NCI-H1105 treated with DMSO at 0.1 percent for 48 hours (cell line): Measurements from ENCODE around the gene IFI35.
"Not testable (repeated sequence)": the region's sequence is repeated elsewhere in the genome, so short reads cannot be mapped to it uniquely, and the experiment has no call there.

Source experiments
- DNase-seq: peaks from one replicate; lab custom pipeline; 2025; lab: John Stamatoyannopoulos, UW

IFI35 gene

GRCh38 chr17:42997984-42998938 is 8.3 kb upstream of the IFI35 start, which contains the start of gene RPL27:
Gene RPL27, plus strand, starts transcription at chr17:42998419. Its CDS starts 332 bp downstream, at chr17:42998751.
- peak; percentile 98 for DNase-seq

GRCh38 chr17:42999003-42999525 is 7.5 kb upstream of the IFI35 start:
- DNase-seq, result no peak

GRCh38 chr17:43000894-43001293 is 5.7 kb upstream of the IFI35 start:
- not testable (repeated sequence) for DNase-seq

GRCh38 chr17:43003542-43004172 is 2.9 kb upstream of the IFI35 start:
- DNase-seq, result no peak

GRCh38 chr17:43010667-43011308 is 4.2 kb downstream of the IFI35 start:
- no peak for DNase-seq

- no peak for DNase-seq
Measured at GRCh38 chr17:43011728-43012472, 5.3 kb downstream of the IFI35 start.

- DNase-seq, result no peak
Measured at GRCh38 chr17:43013296-43013695, 6.7 kb downstream of the IFI35 start.

GRCh38 chr17:43014020-43014648 is 7.5 kb downstream of the IFI35 start:
- no peak for DNase-seq

- DNase-seq, result no peak
Measured at GRCh38 chr17:43014649-43015542, 8.3 kb downstream of the IFI35 start.

- no peak for DNase-seq
Measured at GRCh38 chr17:43015579-43015978, 9.0 kb downstream of the IFI35 start.

- DNase-seq, result no peak
Measured at GRCh38 chr17:43016216-43016615, 9.6 kb downstream of the IFI35 start.

GRCh38 chr17:43018008-43018853 is 11.6 kb downstream of the IFI35 start:
- DNase-seq, result peak; percentile 40

GRCh38 chr17:43018932-43019331 is 12.3 kb downstream of the IFI35 start:
- no peak for DNase-seq

- no peak for DNase-seq
Measured at GRCh38 chr17:43019418-43019817, 12.8 kb downstream of the IFI35 start.

- no peak for DNase-seq
Measured at GRCh38 chr17:43020030-43020621, 13.5 kb downstream of the IFI35 start.

GRCh38 chr17:43020789-43021740 is 14.5 kb downstream of the IFI35 start:
- DNase-seq, result peak; percentile 47

- DNase-seq, result peak; percentile 59
Measured at GRCh38 chr17:43021741-43022512, 15.3 kb downstream of the IFI35 start, which contains the start of gene VAT1. Gene VAT1, minus strand, starts transcription at chr17:43022385. Its CDS starts 63 bp downstream, at chr17:43022322.
